RWPE2 (cell line): ENCODE data around the gene ODF4.
A peak's percentile ranks its signal among the peaks of the same experiment; 100 is the strongest.
"Not testable (repeated sequence)": the region's sequence is repeated elsewhere in the genome, so short reads cannot be mapped to it uniquely, and the experiment has no call there.

ENCODE experiments used
- ATAC-seq: fragments of 200-7000 bp; cut with Tn5 transposase; 3 replicates; pipeline ENCODE4 v1.9.1; 2021; ENCODE audit warnings: low read depth
- DNase-seq: peaks from one replicate; pipeline ENCODE4 v3.0.0-alpha.2; 2020; ENCODE audit warnings: low spot score
- H3K27ac ChIP-seq: fragments of 450-650 bp; 2 replicates; pipeline ENCODE4 v1.5.1; 2017; ENCODE audit warnings: mild to moderate bottlenecking; ENCODE audit not compliant: poor library complexity, severe bottlenecking
- H3K27me3 ChIP-seq: fragments of 250-450 bp; sonication (Bioruptor Pico); 2 replicates; pipeline ENCODE4 v1.5.1; 2021; ENCODE audit warnings: mild to moderate bottlenecking, moderate library complexity; ENCODE audit not compliant: insufficient read depth, poor library complexity, severe bottlenecking
- H3K36me3 ChIP-seq: fragments of 250-450 bp; sonication (Bioruptor Pico); 2 replicates; pipeline ENCODE4 v1.5.1; 2020; ENCODE audit warnings: low read depth, mild to moderate bottlenecking, moderate library complexity
- H3K4me1 ChIP-seq: fragments of 250-450 bp; sonication (Bioruptor Pico); 2 replicates; pipeline ENCODE4 v1.5.1; 2021; ENCODE audit warnings: mild to moderate bottlenecking, moderate library complexity; ENCODE audit not compliant: insufficient read depth, poor library complexity, severe bottlenecking
- H3K4me3 ChIP-seq: fragments of 250-450 bp; sonication (Bioruptor Pico); 2 replicates; pipeline ENCODE4 v1.5.1; 2021; ENCODE audit warnings: mild to moderate bottlenecking, moderate library complexity; ENCODE audit not compliant: severe bottlenecking
- H3K9me3 ChIP-seq: fragments of 250-450 bp; sonication (Bioruptor Pico); 2 replicates; pipeline ENCODE4 v1.5.1; 2021; ENCODE audit warnings: mild to moderate bottlenecking, moderate library complexity; ENCODE audit not compliant: severe bottlenecking
- TF ChIP-seq, protein P1 (sequence below): fragments of 450-650 bp; IDR thresholded peaks from one replicate; pipeline ENCODE4 v1.5.1; 2017; ENCODE audit warnings: mild to moderate bottlenecking, moderate library complexity; ENCODE audit not compliant: poor library complexity, severe bottlenecking

ODF4 gene

GRCh38 chr17:8391711-8392110, 52.1 kb downstream of the ODF4 start:
- Histone ChIP-seq H3K4me1 (peaks cover 18% of the 10 kb centered on the region), H3K36me3 (no peaks in the 10 kb centered on the region), H3K9me3 (no peaks in the 10 kb centered on the region), H3K27me3 (no peaks in the 10 kb centered on the region), H3K27ac (peak overlapping the region; percentile 43), H3K4me3 (no peak overlapping the region)
- TF ChIP-seq, protein P1, sequence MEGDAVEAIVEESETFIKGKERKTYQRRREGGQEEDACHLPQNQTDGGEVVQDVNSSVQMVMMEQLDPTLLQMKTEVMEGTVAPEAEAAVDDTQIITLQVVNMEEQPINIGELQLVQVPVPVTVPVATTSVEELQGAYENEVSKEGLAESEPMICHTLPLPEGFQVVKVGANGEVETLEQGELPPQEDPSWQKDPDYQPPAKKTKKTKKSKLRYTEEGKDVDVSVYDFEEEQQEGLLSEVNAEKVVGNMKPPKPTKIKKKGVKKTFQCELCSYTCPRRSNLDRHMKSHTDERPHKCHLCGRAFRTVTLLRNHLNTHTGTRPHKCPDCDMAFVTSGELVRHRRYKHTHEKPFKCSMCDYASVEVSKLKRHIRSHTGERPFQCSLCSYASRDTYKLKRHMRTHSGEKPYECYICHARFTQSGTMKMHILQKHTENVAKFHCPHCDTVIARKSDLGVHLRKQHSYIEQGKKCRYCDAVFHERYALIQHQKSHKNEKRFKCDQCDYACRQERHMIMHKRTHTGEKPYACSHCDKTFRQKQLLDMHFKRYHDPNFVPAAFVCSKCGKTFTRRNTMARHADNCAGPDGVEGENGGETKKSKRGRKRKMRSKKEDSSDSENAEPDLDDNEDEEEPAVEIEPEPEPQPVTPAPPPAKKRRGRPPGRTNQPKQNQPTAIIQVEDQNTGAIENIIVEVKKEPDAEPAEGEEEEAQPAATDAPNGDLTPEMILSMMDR = no peak
- DNase-seq = peak; percentile 60
- peak; percentile 69 for ATAC-seq

DNA sequence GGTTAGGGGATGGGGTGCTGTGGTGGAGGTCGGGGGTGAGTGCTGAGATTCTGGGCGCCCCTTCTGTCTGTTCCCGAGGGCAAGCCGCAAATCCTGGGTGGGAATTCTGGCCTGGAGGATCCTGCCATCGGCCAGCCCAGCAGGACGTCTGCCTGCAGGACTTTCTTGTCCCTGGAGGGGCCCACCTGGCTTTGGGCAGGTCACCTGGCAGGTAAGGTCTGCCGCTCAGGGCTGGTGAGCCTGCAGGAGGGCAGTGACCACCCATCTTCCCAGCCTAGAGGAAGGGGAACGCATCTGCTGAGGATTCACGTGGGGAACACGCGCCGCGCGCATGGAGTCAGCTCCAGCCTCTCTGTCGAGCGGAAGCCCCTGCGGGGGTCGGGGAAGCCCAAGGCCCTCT, 52.6 kb downstream of the ODF4 start:
- Histone ChIP-seq H3K27ac (peak overlapping the region; percentile 43), H3K27me3 (no peaks in the 10 kb centered on the region), H3K9me3 (no peaks in the 10 kb centered on the region), H3K36me3 (no peaks in the 10 kb centered on the region), H3K4me1 (peaks cover 18% of the 10 kb centered on the region), H3K4me3 (no peak overlapping the region)
- DNase-seq (no peak), ATAC-seq (no peak)
- TF ChIP-seq, protein P1 = no peak

DNA sequence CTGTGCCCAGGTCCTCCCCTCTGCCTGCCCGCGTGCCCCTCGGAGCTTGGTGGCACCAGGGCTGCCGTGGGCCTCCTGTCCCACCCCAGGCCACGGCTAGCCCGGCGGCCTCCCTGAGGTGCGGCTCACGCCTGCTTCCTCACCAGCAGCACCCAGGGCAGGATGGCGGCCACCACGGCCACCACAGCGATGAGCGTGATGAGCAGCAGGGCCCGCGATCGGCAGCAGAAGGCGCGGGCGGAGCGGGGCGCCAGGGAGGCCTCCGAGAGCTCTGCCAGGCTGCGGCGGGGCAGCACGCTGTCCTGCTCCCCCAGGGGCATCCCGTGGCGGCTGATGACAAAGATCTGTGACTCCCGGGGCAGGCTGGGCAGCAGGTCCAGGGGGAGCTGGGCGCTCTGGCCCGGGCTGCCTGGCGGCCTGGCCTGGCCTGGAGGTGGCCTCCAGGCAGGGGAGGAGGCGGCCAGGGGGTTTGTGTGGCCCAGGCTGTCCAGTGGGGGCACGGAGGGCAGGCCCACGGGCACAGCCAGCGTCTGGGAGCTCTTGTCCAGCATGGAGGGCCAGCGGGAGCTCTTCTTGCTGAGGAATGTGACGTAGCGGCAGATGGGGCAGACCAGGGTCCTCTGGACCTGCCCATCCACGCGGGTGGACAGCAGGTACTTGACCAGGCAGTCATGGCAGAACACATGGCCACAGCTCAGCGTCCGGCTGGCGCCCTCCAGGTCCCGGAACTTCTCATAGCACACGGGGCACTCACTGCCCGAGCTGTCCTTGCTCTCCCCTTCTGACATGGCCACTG, 53.2 kb downstream of the ODF4 start:
- H3K27me3 ChIP-seq = no peaks in the 10 kb centered on the region
- H3K4me3 ChIP-seq = no peak overlapping the region
- H3K27ac ChIP-seq = peak overlapping the region; percentile 44
- TF ChIP-seq, protein P1 = no peak
- DNase-seq = peak; percentile 45
- peaks cover 18% of the 10 kb centered on the region for H3K4me1 ChIP-seq
- H3K9me3 ChIP-seq = no peaks in the 10 kb centered on the region
- ATAC-seq = no peak
- H3K36me3 ChIP-seq = no peaks in the 10 kb centered on the region

DNA sequence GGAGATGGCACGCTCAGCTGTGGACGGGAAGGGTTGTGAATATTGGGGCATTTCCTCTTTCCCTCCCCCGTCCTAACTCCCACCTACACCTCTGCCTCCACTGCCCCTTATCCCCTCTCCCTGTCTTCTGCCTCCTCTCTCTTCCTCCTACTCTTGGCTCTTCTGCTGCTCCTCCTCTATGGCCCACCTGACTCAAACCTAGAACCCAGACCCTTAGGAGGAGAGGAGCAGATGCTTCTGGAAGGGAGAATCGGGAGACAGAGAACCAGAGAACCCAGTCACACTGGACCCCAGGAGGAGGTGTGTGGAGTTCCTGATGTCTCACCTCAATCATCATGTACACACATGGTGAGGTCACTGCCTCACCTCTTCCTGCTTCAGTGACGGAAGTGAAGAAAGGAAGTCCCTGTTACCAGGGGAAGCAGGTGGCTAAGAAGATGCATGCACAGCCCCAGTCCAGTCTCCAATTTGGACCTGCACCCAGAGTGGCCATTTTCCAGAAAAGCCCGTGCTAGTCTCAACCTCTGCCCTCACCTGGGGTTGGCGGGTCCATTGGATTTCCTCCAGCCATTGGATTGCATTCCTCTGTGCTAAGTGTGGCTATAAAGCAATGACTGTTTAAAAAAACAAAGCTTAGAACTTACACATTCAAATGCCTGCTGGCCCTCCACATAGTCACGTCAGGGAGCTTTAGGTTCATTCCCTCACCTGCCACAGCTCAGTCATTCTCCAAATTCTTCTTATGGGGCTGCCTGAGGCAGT, 54.0 kb downstream of the ODF4 start:
- H3K36me3 ChIP-seq = no peaks in the 10 kb centered on the region
- H3K4me1 ChIP-seq = peaks cover 18% of the 10 kb centered on the region
- H3K27me3 ChIP-seq = no peaks in the 10 kb centered on the region
- peak; percentile 71 for ATAC-seq
- no peak overlapping the region for H3K4me3 ChIP-seq
- TF ChIP-seq, protein P1 = no peak
- no peaks in the 10 kb centered on the region for H3K9me3 ChIP-seq
- no peak for DNase-seq
- H3K27ac ChIP-seq = peak overlapping the region; percentile 44

- not testable (repeated sequence) for H3K4me3 ChIP-seq, H3K27me3 ChIP-seq, DNase-seq, ATAC-seq, H3K36me3 ChIP-seq, H3K9me3 ChIP-seq
- peaks cover 18% of the 10 kb centered on the region for H3K4me1 ChIP-seq
- H3K27ac ChIP-seq = peak overlapping the region; percentile 44
Measured at GRCh38 chr17:8394497-8394896, 54.9 kb downstream of the ODF4 start.
